ENCODE measurements around the gene GPR55.

The GPR55 gene

DNA sequence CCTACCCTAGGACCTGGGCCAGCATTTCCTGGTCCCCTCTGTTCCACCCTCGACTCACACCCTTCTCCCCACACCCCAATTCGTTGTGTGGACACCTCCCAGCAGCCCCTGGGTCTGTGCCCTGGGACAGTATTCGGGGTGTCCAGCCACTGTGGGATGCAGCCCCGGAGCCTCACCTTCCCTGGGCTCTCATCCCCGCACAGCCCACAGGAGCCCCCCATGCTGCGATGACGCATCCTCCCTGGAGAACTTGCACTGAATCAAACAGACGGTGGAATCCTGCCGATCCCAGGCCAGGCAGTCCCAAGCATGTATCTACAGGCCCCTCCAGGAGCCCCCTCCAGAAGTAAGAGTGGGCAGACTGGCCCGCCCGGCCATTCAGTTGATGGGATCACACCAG lies 50.6 kb downstream of the GPR55 start:
- Histone ChIP-seq H3K27ac (ENCODE audit: extremely low read depth, low read depth, low read length) (no peak overlapping the region), H3K4me1 (ENCODE audit: control insufficient read depth, insufficient read depth, low read length) (peaks cover 7% of the 10 kb centered on the region; the same call in 1 of the 2 replicates), H3K4me3 (ENCODE audit: low read depth, low read length) (no peak overlapping the region), H3K36me3 (ENCODE audit: control insufficient read depth in 2 of 2, insufficient read depth in 1 of 2, low read length in 2 of 2) (peaks cover 0 to 71% of the 10 kb centered on the region in 2 experiments; a peak in 2 of 3 replicates), H3K9me3 (ENCODE audit: control insufficient read depth, insufficient read depth, low read depth, low read length) (no peaks in the 10 kb centered on the region)
- TF ChIP-seq BCL11B (tag by site-specific recombination; IDR thresholded peaks at IDR 0.05; ENCODE audit: low read depth) (no peak), ZNF785 (tag by site-specific recombination; IDR thresholded peaks at IDR 0.05) (no peak), ZNF366 (tag by site-specific recombination; conservative IDR thresholded peaks at IDR 0.05) (no peak), ZNF423 (tag by site-specific recombination; IDR thresholded peaks at IDR 0.05) (no peak)
- TF ChIP-seq, protein P1, sequence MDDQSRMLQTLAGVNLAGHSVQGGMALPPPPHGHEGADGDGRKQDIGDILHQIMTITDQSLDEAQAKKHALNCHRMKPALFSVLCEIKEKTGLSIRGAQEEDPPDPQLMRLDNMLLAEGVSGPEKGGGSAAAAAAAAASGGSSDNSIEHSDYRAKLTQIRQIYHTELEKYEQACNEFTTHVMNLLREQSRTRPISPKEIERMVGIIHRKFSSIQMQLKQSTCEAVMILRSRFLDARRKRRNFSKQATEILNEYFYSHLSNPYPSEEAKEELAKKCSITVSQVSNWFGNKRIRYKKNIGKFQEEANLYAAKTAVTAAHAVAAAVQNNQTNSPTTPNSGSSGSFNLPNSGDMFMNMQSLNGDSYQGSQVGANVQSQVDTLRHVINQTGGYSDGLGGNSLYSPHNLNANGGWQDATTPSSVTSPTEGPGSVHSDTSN (CRISPR knock-in tag; IDR thresholded peaks at IDR 0.05), result no peak
- POLR2A ChIA-PET, result no interaction called here
- CTCF ChIA-PET, result no interaction called here

DNA sequence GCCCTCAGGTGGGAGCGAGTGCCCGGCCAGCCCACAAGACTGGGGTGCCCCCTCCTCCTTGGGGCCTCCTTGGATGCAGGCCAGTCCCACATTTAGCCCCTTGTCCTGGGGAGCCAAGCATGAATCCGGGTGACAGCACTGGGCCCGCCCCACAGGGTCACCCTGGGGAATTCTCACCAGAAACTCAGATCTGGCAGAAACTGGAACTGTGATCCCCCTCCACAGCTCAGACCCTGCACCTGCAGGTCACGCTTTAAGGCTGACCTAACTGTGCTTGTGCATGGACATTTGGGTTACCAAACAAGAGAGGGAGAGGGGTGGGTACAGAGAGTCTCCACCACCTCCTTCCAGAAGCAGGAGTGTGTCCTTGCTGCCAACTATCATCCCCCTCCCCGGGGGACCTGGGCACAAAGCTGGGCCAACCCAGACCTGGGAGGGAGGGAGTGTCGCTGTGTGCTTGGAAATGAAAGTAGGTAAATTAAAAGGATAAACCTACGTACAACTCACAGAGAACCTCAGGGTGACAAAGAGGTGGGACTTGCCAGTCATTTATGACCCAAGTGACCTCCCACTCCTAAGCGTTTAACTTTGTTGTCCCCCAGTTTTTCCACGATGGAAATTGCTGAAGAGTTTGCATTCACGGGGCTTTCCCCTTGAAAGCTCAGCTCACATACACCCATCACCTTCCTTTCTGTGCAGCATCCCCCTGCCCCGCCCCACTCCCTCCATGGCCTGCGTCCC lies 51.2 kb downstream of the GPR55 start:
- Histone ChIP-seq H3K4me1 (ENCODE audit: control insufficient read depth, insufficient read depth, low read length) (peaks cover 12% of the 10 kb centered on the region; the same call in 1 of the 2 replicates), H3K27ac (ENCODE audit: extremely low read depth, low read depth, low read length) (no peak overlapping the region), H3K9me3 (ENCODE audit: control insufficient read depth, insufficient read depth, low read depth, low read length) (no peaks in the 10 kb centered on the region), H3K4me3 (ENCODE audit: low read depth, low read length) (no peak overlapping the region), H3K36me3 (ENCODE audit: control insufficient read depth in 2 of 2, insufficient read depth in 1 of 2, low read length in 2 of 2) (peaks cover 0 to 70% of the 10 kb centered on the region in 2 experiments; a peak in 2 of 3 replicates)
- ChIA-PET CTCF (no interaction called here), POLR2A (interaction anchor here (1.3 kb wide), 1 partner anchor 9 kb away, joined by 6 read pairs; the partner anchor contains the start of gene ITM2C)
- TF ChIP-seq, protein P2, sequence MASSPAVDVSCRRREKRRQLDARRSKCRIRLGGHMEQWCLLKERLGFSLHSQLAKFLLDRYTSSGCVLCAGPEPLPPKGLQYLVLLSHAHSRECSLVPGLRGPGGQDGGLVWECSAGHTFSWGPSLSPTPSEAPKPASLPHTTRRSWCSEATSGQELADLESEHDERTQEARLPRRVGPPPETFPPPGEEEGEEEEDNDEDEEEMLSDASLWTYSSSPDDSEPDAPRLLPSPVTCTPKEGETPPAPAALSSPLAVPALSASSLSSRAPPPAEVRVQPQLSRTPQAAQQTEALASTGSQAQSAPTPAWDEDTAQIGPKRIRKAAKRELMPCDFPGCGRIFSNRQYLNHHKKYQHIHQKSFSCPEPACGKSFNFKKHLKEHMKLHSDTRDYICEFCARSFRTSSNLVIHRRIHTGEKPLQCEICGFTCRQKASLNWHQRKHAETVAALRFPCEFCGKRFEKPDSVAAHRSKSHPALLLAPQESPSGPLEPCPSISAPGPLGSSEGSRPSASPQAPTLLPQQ (tag by site-specific recombination; IDR thresholded peaks at IDR 0.05), result no peak
- no peak for TF ChIP-seq ZNF266 (tag by site-specific recombination; IDR thresholded peaks at IDR 0.05; ENCODE audit: low read depth)

DNA sequence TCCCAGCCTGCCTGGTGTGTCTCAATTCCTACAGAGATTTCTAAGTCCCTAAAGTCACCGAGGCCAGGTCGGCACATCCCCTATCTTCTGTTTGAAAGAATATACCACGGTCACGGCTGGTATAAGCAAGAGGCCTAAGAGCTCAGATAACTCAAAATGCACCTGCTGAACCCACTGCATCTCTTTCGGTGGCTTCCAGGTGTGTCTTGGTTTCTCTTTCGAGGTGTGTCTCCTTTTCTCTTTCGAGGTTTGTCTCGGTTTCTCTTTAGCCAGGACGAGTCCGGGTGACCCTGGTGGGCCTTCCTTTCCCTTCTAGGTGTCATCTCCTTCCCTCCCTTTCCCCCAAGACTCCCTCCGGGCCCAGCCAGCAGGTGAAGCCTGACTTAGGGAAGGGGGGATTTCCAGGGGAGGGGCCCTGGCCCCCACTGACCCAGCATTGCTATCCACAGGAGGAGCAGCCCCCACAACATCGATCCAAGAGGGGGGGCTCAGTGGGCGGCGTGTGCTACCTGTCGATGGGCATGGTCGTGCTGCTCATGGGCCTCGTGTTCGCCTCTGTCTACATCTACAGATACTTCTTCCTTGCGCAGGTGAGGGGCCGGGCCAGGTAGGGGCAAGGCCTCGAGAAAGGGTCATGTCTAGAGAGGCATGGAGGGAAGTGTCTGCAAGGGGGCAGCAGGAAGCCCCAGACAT lies 51.9 kb downstream of the GPR55 start:
- H3K4me3 ChIP-seq (ENCODE audit: low read depth, low read length), result no peak overlapping the region
- POLR2A ChIA-PET, result interaction anchor here (1.3 kb wide), 1 partner anchor 9 kb away, joined by 6 read pairs; the partner anchor contains the start of gene ITM2C
- H3K4me1 ChIP-seq (ENCODE audit: control insufficient read depth, insufficient read depth, low read length), result peaks cover 18% of the 10 kb centered on the region
- H3K27ac ChIP-seq (ENCODE audit: extremely low read depth, low read depth, low read length), result no peak overlapping the region
- TF ChIP-seq, protein P3, sequence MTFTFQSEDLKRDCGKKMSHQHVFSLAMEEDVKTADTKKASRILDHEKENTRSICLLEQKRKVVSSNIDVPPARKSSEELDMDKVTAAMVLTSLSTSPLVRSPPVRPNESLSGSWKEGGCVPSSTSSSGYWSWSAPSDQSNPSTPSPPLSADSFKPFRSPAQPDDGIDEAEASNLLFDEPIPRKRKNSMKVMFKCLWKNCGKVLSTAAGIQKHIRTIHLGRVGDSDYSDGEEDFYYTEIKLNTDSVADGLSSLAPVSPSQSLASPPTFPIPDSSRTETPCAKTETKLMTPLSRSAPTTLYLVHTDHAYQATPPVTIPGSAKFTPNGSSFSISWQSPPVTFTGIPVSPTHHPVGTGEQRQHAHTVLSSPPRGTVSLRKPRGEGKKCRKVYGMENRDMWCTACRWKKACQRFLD (tag by site-specific recombination; IDR thresholded peaks at IDR 0.05), result no peak
- TF ChIP-seq, protein P4, sequence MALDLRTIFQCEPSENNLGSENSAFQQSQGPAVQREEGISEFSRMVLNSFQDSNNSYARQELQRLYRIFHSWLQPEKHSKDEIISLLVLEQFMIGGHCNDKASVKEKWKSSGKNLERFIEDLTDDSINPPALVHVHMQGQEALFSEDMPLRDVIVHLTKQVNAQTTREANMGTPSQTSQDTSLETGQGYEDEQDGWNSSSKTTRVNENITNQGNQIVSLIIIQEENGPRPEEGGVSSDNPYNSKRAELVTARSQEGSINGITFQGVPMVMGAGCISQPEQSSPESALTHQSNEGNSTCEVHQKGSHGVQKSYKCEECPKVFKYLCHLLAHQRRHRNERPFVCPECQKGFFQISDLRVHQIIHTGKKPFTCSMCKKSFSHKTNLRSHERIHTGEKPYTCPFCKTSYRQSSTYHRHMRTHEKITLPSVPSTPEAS (tag by site-specific recombination; IDR thresholded peaks at IDR 0.05), result no peak
- no peak for TF ChIP-seq ZNF133 (tag by site-specific recombination; IDR thresholded peaks at IDR 0.05)
- TF ChIP-seq HOXC10 (CRISPR knock-in tag; IDR thresholded peaks at IDR 0.05), result no peak
- no peak for TF ChIP-seq BCL11A (tag by site-specific recombination; IDR thresholded peaks at IDR 0.05; ENCODE audit: low read depth)
- TF ChIP-seq WT1 (tag by site-specific recombination; IDR thresholded peaks at IDR 0.05), result no peak
- no peak for TF ChIP-seq BCL11B (tag by site-specific recombination; IDR thresholded peaks at IDR 0.05; ENCODE audit: low read depth)
- no peak for TF ChIP-seq ZNF660 (tag by site-specific recombination; IDR thresholded peaks at IDR 0.05)
- no peak for TF ChIP-seq SALL2 (tag by site-specific recombination; IDR thresholded peaks at IDR 0.05; ENCODE audit: borderline replicate concordance)
- TF ChIP-seq, protein P5, sequence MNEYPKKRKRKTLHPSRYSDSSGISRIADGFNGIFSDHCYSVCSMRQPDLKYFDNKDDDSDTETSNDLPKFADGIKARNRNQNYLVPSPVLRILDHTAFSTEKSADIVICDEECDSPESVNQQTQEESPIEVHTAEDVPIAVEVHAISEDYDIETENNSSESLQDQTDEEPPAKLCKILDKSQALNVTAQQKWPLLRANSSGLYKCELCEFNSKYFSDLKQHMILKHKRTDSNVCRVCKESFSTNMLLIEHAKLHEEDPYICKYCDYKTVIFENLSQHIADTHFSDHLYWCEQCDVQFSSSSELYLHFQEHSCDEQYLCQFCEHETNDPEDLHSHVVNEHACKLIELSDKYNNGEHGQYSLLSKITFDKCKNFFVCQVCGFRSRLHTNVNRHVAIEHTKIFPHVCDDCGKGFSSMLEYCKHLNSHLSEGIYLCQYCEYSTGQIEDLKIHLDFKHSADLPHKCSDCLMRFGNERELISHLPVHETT (tag by site-specific recombination; IDR thresholded peaks at IDR 0.05), result no peak
- TF ChIP-seq, protein P6, sequence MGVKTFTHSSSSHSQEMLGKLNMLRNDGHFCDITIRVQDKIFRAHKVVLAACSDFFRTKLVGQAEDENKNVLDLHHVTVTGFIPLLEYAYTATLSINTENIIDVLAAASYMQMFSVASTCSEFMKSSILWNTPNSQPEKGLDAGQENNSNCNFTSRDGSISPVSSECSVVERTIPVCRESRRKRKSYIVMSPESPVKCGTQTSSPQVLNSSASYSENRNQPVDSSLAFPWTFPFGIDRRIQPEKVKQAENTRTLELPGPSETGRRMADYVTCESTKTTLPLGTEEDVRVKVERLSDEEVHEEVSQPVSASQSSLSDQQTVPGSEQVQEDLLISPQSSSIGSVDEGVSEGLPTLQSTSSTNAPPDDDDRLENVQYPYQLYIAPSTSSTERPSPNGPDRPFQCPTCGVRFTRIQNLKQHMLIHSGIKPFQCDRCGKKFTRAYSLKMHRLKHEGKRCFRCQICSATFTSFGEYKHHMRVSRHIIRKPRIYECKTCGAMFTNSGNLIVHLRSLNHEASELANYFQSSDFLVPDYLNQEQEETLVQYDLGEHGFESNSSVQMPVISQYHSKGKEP (tag by site-specific recombination; IDR thresholded peaks at IDR 0.05), result no peak
- TF ChIP-seq ZBTB1 (tag by site-specific recombination; IDR thresholded peaks at IDR 0.05), result no peak
- no peak for TF ChIP-seq ZIC2 (tag by site-specific recombination; IDR thresholded peaks at IDR 0.05)
- CTCF ChIA-PET, result no interaction called here
- H3K36me3 ChIP-seq (ENCODE audit: control insufficient read depth in 2 of 2, insufficient read depth in 1 of 2, low read length in 2 of 2), result peaks cover 0 to 63% of the 10 kb centered on the region in 2 experiments; a peak in 2 of 3 replicates
- H3K9me3 ChIP-seq (ENCODE audit: control insufficient read depth, insufficient read depth, low read depth, low read length), result no peaks in the 10 kb centered on the region
